ENCODE data around the gene POU3F1.

- TF ChIP-seq CTCF (IDR thresholded peaks at IDR 0.05) (no peak), EZH2 (IDR thresholded peaks at IDR 0.05) (no peak), EZH2phosphoT487 (IDR thresholded peaks at IDR 0.05) (no peak)
Observed at GRCh38 chr1:38068220-38068979, 21.8 kb upstream of the POU3F1 start.

All from neural progenitor cell (in vitro differentiated cells).